KMS-11 (cell line): ENCODE data around the gene PPP1R9B.

ENCODE experiments used
- H2AFZ ChIP-seq: fragments of 200-600 bp; sonication (generic); 2 replicates; pipeline ENCODE4 v1.6.1; 2016; ENCODE audit warnings: antibody characterized with exemption, mixed run types, low read depth
- H3K27ac ChIP-seq: fragments of 200-600 bp; sonication (generic); 2 replicates; pipeline ENCODE4 v1.6.1; 2016; ENCODE audit warnings: mild to moderate bottlenecking, mixed run types
- H3K27me3 ChIP-seq: fragments of 200-600 bp; sonication (generic); 2 replicates; pipeline ENCODE4 v1.6.1; 2017; ENCODE audit warnings: mild to moderate bottlenecking, low read depth, mixed run types, moderate library complexity; ENCODE audit not compliant: insufficient read depth
- H3K36me3 ChIP-seq: fragments of 200-600 bp; sonication (generic); 2 replicates; pipeline ENCODE4 v1.6.1; 2017; ENCODE audit warnings: mild to moderate bottlenecking, mixed run types; ENCODE audit not compliant: insufficient read depth
- H3K4me1 ChIP-seq: fragments of 200-600 bp; sonication (generic); 2 replicates; pipeline ENCODE4 v1.6.1; 2016; ENCODE audit warnings: mild to moderate bottlenecking, low read depth, mixed run types; ENCODE audit not compliant: poor library complexity, severe bottlenecking
- H3K4me2 ChIP-seq: fragments of 200-600 bp; sonication (generic); 2 replicates; pipeline ENCODE4 v1.7.0; 2016; ENCODE audit warnings: mild to moderate bottlenecking, mixed run types
- H3K4me3 ChIP-seq: fragments of 200-600 bp; sonication (generic); IDR thresholded peaks from 2 replicates; pipeline ENCODE4 v1.6.1; 2017; ENCODE audit warnings: low read depth, low read length, mixed read lengths; ENCODE audit not compliant: insufficient read depth
- H3K79me2 ChIP-seq: fragments of 200-600 bp; sonication (generic); 2 replicates; pipeline ENCODE4 v1.6.1; 2016; ENCODE audit warnings: low read depth, mixed run types; ENCODE audit not compliant: insufficient read depth
- H3K9ac ChIP-seq: fragments of 200-600 bp; sonication (generic); 2 replicates; pipeline ENCODE4 v1.6.1; 2016; ENCODE audit warnings: mild to moderate bottlenecking, mixed run types
- H4K20me1 ChIP-seq: fragments of 200-600 bp; sonication (generic); 2 replicates; pipeline ENCODE4 v1.6.1; 2016; ENCODE audit warnings: mild to moderate bottlenecking, mixed run types; ENCODE audit not compliant: insufficient read depth
- CTCF ChIP-seq: fragments of 200-600 bp; sonication (generic); conservative IDR thresholded peaks from 2 replicates; pipeline ENCODE4 v1.6.1; 2017; ENCODE audit warnings: low read depth, mild to moderate bottlenecking, antibody characterized with exemption, low read length, moderate library complexity, mixed read lengths

Gene PPP1R9B

DNA sequence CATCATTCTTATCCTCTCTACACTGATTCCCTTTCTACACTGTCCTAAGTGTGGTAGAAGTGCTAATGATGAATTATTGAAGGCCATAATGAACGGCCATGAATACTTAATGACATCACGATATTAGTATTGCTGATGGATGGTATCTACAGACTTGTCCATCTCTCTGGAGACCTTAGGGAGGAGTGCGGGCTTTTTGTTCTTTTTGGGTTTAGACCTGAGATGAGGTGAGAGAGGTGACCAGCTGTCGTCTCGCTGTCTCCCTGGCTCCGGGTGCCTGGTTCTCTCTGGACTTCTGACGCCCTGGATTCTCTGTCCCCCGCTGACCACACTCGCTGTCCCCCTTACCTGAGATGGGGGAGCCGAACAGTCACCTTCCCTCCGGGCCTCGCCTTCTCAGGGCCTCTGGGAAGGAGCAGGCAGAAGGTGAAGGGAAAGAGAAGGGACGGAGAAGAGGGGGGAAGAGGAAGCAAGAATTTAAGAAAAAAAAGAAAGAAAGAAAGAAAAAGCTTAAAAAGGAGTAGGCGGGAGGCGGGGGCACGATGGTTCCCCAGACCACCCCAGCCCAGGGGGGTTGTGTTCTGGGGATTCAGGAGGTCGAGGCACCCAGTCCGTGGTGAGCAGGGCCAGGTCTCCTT is 32.4 kb upstream of the PPP1R9B start:
- H3K27me3 ChIP-seq = peaks cover 32% of the 10 kb centered on the region
- no peak overlapping the region; the same call in 1 of the 2 replicates for H3K4me2 ChIP-seq
- peaks cover 40% of the 10 kb centered on the region for H3K4me1 ChIP-seq
- H3K9ac ChIP-seq = no peak overlapping the region
- H3K4me3 ChIP-seq = no peak overlapping the region
- TF ChIP-seq CTCF = no peak
- no peaks in the 10 kb centered on the region for H4K20me1 ChIP-seq
- H3K27ac ChIP-seq = no peak overlapping the region
- H3K79me2 ChIP-seq = no peaks in the 10 kb centered on the region
- no peak overlapping the region for H2AFZ ChIP-seq
- no peaks in the 10 kb centered on the region for H3K36me3 ChIP-seq

DNA sequence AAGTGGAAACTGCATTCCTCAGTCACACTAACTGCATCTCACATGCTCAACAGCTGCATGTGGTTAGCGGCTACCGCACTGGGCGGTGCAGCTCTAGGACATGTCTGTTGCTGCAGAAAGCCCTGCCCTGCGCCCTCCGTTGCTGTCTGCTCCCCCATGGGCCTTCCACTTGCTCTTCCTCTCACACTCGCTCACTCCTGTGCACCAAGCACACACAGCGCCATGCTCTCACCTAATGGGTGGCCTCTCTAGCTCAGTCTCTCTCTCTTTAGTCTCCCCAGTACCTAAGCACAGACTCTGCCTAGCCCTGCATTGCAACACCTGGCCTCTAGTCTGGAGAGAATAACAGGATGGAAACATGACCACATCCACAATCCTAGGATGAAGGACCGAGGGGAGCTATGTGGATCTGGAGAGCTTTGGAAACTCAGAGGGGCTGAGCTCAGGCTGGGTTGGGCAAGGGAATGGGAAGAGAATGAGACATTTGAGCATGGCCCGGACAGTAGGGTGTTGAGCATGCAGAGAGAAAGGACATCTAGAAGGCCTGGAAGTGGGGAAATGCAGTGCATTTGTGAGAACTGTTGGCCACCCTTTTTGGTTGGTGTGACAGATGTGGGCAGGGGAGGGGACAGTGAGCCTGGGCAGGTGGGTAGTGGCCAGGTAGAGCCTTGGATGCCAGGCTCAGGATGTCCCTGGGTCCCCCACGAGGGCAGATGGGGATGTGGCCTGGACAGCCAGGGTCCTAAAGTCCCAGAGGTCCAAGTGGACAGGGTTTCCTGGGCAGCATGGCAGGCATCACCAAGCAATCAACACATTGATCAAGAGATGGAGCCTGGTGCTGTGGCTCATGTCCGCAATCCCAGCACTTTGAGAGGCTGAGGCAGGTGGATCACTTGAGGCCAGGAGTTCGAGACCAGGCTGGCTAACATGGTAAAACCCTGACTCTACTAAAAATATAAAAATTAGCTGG is 31.4 kb upstream of the PPP1R9B start:
- Histone ChIP-seq H3K27me3 (peaks cover 22% of the 10 kb centered on the region), H3K79me2 (no peaks in the 10 kb centered on the region), H3K4me2 (no peak overlapping the region; the same call in 1 of the 2 replicates), H3K9ac (no peak overlapping the region), H2AFZ (no peak overlapping the region), H3K27ac (no peak overlapping the region), H3K4me3 (no peak overlapping the region), H4K20me1 (no peaks in the 10 kb centered on the region), H3K36me3 (no peaks in the 10 kb centered on the region), H3K4me1 (peaks cover 42% of the 10 kb centered on the region)
- no peak for TF ChIP-seq CTCF

- Histone ChIP-seq H2AFZ (no peak overlapping the region), H4K20me1 (no peaks in the 10 kb centered on the region), H3K27ac (no peak overlapping the region), H3K4me3 (no peak overlapping the region), H3K9ac (no peak overlapping the region), H3K79me2 (no peaks in the 10 kb centered on the region), H3K27me3 (peaks cover 15% of the 10 kb centered on the region), H3K36me3 (no peaks in the 10 kb centered on the region), H3K4me2 (no peak overlapping the region), H3K4me1 (peaks cover 42% of the 10 kb centered on the region)
- TF ChIP-seq CTCF = no peak
Measured at GRCh38 chr17:50181144-50181543, 30.7 kb upstream of the PPP1R9B start.

DNA sequence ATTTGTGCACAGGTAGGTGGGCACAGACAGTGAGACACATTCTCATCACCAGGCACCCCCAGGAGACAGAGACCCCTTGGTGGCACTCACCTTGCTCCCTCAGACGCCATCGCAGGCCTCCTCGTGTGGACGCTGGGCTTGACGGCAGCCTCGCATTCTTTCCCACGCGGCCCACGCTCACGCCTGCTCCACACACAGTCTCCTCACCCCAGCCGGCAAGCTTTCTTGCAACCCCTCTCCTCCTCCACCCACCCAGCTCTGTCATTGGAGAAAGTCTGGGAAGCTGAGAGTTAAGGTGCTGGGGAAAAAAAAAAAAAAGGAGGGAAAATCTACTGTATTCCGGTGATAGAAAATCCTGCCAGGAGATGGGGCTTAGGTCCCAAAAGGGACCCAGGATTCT is 30.1 kb upstream of the PPP1R9B start:
- Histone ChIP-seq H3K79me2 (no peaks in the 10 kb centered on the region), H2AFZ (no peak overlapping the region), H3K4me1 (peaks cover 42% of the 10 kb centered on the region), H3K27me3 (peaks cover 9% of the 10 kb centered on the region), H3K4me3 (no peak overlapping the region), H3K9ac (no peak overlapping the region), H4K20me1 (no peaks in the 10 kb centered on the region), H3K4me2 (no peak overlapping the region), H3K36me3 (no peaks in the 10 kb centered on the region), H3K27ac (no peak overlapping the region)
- TF ChIP-seq CTCF = no peak
